ENCODE measurements around the gene RMC1.
A peak's percentile ranks its signal among the peaks of the same experiment; 100 is the strongest.

Gene RMC1

DNA sequence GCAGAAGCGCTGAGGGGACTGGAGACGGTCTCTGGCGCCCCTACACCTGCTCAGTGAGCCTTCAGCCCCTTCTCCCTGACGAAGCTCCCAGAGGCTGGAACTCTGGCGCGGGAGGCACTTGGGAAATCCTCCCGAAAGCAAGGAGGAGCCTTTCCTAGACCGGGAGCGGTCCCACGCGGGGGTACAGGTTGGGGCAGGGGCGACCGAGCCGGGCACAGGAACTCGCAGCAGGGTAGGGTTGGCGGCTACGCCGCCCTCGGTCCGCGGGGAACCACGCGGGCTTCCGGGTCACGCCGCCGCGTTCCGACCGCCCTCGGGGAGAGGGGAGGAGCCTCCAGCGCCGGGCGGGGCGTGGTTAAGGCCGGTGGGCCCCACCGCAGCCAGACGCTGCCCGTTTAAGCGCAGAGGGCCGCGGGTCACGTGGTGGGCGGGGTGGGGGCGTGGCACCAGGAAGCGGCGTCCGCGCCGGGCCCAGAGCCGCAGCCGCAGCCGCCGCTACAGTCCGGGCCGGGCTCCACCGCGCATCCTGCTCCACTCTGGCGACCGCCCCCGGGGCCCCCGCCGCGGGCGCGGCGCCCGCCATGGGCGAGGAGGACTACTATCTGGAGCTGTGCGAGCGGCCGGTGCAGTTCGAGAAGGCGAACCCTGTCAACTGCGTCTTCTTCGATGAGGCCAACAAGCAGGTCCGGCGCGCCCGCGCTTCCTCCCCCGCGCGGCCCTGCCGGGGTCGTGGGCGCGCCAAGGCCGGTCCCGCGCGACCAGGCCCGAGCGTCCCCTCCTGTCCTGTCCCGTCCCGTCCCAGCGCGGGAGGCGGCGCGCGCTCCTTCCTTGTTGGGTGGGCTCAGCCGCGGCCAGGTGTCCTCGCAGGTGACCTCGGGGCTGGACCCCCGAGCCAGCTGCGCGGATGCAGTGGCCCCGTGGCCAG is at the start of gene RMC1:
TSS of gene RMC1 (plus strand) at position 474 of the 925 bp plus-strand sequence. CDS start at position 582, 108 bp downstream.
- Mint-ChIP-seq H3K9me3 (no peaks in the 10 kb centered on the region), H3K27me3 (no peaks in the 10 kb centered on the region), H3K4me1 (ENCODE audit: low read depth) (peaks cover 52% of the 10 kb centered on the region), H3K36me3 (ENCODE audit: low read depth) (peaks cover 35% of the 10 kb centered on the region), H3K4me3 (peak within 1 kb of the TSS; percentile 91), H3K27ac (peak within 1 kb of the TSS; percentile 94)
- DNase-seq, result peak; percentile 100

DNA sequence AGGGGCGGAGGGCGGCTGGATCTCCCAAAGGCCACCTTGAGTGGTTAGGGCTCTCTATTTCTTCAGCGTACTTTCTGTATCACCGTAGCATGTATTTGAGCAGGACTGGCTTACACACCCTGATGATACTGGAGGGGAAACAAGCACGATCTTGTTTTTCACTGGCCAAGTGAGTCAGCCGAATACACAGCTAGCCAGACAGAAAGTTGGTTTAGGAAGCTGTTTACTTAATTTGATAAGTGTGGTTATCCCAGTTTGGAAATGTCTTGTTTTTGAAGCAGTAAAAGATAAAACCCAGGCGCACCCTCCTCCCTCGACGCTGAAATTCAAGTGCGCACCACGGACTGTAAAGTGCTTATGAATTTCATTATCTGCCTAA is 49.6 kb upstream of the RMC1 start:
- peaks cover 62% of the 10 kb centered on the region for H3K4me1 Mint-ChIP-seq (ENCODE audit: low read depth)
- peak overlapping the region; percentile 100 for H3K4me3 Mint-ChIP-seq
- no peaks in the 10 kb centered on the region for H3K9me3 Mint-ChIP-seq
- H3K36me3 Mint-ChIP-seq (ENCODE audit: low read depth), result peaks cover 45% of the 10 kb centered on the region
- peak overlapping the region; percentile 93 for H3K27ac Mint-ChIP-seq
- no peak for DNase-seq
- H3K27me3 Mint-ChIP-seq, result no peaks in the 10 kb centered on the region

DNA sequence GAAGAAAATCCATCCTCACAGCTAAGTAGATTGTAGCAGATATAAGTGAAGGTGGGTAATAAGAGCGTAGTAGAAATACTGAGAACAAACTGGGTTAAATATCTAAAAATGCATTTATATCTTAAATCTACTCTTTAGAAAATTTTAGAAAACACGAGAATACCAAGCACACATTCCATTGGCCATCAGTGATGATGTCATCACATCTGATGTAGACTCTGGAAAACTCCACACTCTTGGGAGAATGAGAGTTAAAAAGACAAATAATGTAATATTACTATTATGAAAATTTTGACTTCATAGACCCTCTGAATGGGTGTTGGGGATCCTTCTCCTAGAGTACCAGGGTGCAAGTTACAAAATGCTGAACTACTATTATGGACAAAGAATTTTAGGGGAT is 46.5 kb upstream of the RMC1 start:
- Mint-ChIP-seq H3K9me3 (no peaks in the 10 kb centered on the region), H3K4me1 (ENCODE audit: low read depth) (peaks cover 79% of the 10 kb centered on the region), H3K27me3 (no peaks in the 10 kb centered on the region), H3K36me3 (ENCODE audit: low read depth) (peaks cover 68% of the 10 kb centered on the region), H3K4me3 (no peak overlapping the region), H3K27ac (no peak overlapping the region)
- no peak for DNase-seq

DNA sequence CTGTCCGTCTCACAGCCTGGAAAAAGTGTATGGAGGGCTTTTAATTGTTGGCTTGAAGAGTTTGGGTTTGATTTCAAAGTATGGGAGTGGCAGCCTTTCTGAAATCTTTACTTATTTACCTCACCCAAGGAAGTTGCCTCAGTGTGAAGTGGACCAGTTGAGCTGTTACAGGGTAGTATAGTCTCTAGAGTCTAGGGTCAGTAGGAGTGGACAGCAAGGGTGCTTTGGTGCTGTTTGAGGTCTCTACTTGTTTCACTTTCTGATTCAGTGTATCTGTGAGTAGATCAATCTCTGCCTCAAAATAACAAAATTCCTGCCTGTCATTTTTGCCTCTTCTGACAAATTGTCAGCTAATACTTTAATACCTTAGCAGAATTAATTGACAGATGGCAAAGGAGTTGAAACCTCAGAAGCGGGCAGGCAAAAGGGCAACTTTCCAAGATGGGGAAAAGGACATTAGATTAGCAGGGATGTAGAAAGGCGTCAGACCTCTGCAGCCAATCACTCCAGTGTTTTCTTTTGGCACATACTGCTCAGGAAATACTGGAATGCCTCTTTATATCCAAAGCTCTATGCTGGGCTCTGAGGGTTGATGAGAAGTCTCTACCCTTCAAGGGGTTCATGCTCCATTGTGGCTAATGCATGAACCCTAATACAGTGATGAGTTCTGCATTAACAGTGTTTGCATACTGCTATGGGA is 44.3 kb upstream of the RMC1 start:
- H3K9me3 Mint-ChIP-seq, result no peaks in the 10 kb centered on the region
- peak overlapping the region; percentile 71 for H3K27ac Mint-ChIP-seq
- no peak for DNase-seq
- H3K27me3 Mint-ChIP-seq, result no peaks in the 10 kb centered on the region
- no peak overlapping the region for H3K4me3 Mint-ChIP-seq
- H3K36me3 Mint-ChIP-seq (ENCODE audit: low read depth), result peaks cover 76% of the 10 kb centered on the region
- H3K4me1 Mint-ChIP-seq (ENCODE audit: low read depth), result peaks cover 66% of the 10 kb centered on the region

DNA sequence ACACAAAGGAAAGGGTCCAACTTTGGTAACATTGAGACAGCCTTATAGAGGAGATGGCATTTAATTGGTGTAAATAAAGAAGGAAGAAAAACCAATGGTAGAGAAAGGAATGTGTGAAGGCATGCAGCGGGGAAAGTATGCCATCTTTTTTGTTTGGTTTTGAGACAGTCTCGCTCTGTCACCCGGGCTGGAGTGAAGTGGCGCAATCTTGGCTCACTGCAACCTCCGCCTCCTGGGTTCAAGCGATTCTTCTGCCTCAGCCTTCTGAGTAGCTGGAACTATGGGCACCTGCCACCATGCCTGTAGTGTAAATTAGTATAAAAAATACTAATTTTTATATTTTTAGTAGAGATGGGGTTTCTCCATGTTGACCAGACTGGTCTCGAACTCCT is 43.8 kb upstream of the RMC1 start:
- no peak for DNase-seq
- no peak overlapping the region for H3K4me3 Mint-ChIP-seq
- peaks cover 76% of the 10 kb centered on the region for H3K36me3 Mint-ChIP-seq (ENCODE audit: low read depth)
- no peaks in the 10 kb centered on the region for H3K9me3 Mint-ChIP-seq
- H3K4me1 Mint-ChIP-seq (ENCODE audit: low read depth), result peaks cover 60% of the 10 kb centered on the region
- no peak overlapping the region for H3K27ac Mint-ChIP-seq
- H3K27me3 Mint-ChIP-seq, result no peaks in the 10 kb centered on the region

DNA sequence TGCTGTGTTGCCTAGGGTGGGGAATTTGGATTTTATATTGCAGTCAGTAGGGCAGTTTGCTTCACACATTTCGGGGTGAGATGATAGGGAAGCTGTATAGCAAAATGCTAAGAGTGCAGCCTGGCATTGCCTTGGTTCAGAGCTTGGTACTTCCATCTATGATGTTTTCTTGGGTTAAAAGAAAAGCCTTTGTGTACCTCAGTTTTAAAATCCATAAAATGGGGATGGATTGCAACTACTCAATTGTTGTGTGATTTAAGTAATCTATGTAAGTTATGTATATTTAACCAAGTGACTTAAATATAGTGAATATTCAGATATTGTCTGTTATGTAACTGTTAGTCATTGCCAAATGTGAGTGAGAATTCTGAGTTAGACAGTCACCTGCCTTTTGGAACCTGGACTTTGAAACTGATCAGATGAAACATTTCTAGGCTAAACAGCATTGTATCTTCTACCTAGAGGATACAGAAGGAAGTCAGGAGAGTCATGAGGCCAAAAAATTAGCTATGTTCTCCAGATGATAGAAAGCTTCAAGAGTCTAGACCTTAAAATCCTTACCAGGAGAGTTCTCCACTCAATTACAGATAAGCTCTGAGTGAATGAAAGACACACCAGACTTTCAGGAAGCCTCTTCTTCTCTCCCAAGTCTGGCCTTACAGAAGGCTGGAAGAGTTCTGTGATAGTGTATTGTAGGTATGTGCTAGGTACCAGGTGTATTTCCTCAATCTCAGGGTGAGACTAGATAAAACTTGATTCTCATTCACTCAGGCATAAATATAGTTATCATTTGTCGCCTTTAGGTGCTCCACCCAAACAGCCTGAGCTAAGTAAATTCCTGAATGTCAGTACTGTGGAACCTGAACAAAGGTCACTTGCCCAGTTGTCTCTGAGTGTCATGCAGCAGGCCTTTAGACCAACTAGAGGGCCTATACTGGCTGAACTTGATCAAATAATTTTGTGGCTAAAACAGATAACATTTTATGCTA is 42.7 kb upstream of the RMC1 start:
- Mint-ChIP-seq H3K4me1 (ENCODE audit: low read depth) (peaks cover 54% of the 10 kb centered on the region), H3K27ac (peak overlapping the region; percentile 30), H3K9me3 (no peaks in the 10 kb centered on the region), H3K4me3 (no peak overlapping the region), H3K36me3 (ENCODE audit: low read depth) (peaks cover 74% of the 10 kb centered on the region), H3K27me3 (no peaks in the 10 kb centered on the region)
- DNase-seq, result no peak

DNA sequence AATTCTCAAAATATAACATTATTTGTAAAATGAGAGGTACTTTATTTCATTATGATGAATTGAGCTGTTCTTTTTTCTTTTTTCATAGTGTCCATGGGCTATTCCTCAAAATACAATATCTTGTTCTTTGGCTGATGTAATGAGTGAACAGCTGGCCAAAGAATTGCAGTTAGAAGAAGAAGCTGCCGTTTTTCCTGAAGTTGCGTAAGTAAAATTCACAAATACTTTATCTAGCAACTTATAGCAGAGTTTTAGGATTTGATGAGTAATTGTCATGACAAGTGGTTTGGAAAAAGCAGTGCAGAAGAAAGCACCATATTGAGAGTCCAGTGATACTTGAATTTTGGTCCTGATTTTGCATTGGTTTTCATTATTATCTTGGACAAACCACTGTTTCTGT is 40.4 kb upstream of the RMC1 start:
- Mint-ChIP-seq H3K4me1 (ENCODE audit: low read depth) (peaks cover 33% of the 10 kb centered on the region), H3K27me3 (no peaks in the 10 kb centered on the region), H3K9me3 (no peaks in the 10 kb centered on the region), H3K36me3 (ENCODE audit: low read depth) (peaks cover 77% of the 10 kb centered on the region), H3K4me3 (no peak overlapping the region), H3K27ac (no peak overlapping the region)
- no peak for DNase-seq

DNA sequence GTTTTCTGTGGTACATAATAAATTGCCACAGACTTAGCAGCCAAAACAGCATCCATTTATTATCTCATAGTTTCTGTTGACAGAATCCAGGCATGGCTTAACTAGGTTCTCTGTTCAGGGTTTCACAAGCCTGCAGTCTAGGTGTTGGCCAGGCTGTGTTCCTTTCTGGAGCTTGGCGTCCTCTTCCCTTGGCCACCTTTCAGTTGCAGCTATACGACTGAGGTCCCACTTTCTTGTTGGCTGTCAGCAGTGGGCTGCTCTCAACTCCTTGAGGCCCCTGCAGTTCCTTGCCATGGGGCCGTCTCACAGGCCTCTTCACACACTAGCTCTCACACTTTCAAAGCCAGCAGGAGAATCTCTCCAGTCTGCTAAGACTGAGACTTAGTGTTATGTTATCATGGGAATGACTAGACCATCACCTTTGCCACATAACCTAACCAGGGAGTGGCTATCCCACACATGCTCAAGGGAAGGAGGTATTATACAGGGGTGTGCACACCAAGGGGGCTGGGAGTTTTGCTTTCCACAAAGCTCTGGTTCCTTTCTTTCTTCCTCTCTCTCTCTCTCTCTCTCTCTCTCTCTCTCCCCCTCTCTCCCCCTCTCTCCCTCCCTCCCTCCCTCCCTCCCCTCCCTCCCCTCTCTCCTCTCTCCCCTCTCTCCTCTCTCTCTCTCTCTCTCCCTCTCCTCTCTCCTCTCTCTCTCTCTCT is 34.4 kb upstream of the RMC1 start:
- peaks cover 46% of the 10 kb centered on the region for H3K36me3 Mint-ChIP-seq (ENCODE audit: low read depth)
- H3K9me3 Mint-ChIP-seq, result no peaks in the 10 kb centered on the region
- peak overlapping the region; percentile 53 for H3K27ac Mint-ChIP-seq
- no peak overlapping the region for H3K4me3 Mint-ChIP-seq
- DNase-seq, result no peak
- H3K27me3 Mint-ChIP-seq, result no peaks in the 10 kb centered on the region
- H3K4me1 Mint-ChIP-seq (ENCODE audit: low read depth), result no peaks in the 10 kb centered on the region

DNA sequence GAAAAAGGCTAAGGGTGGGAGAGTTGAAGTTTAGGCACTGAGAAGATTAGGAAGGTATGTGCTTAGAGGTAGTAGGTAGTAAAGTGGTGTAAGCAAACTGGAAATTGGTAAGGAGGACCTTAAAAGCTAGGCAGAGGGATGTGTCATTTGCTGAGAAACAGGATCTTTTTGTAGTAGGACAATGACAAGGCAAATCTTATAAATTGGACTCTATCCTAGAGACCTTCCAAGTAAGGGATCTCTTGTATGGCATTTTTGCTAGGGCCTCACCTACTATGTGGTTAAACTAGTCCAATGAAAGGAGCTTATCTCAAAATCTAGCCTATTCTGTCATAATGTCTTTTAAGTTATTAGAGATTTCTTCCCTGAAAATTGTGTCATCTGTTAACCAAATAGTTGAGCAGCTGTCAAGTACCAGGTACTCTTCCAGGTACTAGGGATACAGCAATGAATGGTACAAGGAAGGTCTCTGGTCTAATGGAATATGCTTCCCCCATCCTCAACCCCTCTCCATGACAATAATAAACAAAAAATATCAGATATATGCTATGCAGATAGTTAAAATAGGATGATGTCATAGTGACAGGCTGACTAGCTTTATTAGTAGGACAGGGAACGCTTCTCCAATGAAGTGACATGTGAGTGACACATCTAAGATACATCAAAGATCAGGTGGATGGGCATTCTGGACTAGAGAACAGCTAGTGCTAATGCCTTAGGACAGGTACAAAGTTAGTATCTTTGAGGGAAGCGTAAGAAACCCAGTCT is 32.5 kb upstream of the RMC1 start:
- H3K4me3 Mint-ChIP-seq, result no peak overlapping the region
- H3K9me3 Mint-ChIP-seq, result no peaks in the 10 kb centered on the region
- DNase-seq, result no peak
- H3K27me3 Mint-ChIP-seq, result no peaks in the 10 kb centered on the region
- no peaks in the 10 kb centered on the region for H3K4me1 Mint-ChIP-seq (ENCODE audit: low read depth)
- peaks cover 48% of the 10 kb centered on the region for H3K36me3 Mint-ChIP-seq (ENCODE audit: low read depth)
- H3K27ac Mint-ChIP-seq, result peak overlapping the region; percentile 75

DNA sequence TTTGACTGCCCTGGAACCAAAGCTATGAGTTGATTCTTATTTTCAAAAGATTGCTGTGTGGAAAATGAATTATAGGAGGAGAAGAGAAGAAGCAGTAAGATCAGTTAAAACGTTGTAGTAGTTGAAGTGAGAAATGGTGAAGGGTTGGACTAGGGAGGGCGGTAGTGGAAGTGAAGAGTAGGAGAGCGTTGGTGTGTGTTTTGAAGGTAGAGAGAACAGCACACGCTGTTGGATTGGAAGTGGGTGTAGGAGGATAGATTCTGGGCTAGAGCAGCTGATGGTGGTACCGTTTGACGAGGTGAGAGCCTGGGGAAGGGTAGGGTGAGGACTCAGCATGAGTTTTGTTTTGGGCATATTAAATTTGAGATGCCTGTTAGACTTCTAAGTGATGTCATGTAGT is 31.8 kb upstream of the RMC1 start:
- Mint-ChIP-seq H3K4me1 (ENCODE audit: low read depth) (no peaks in the 10 kb centered on the region), H3K36me3 (ENCODE audit: low read depth) (peaks cover 49% of the 10 kb centered on the region), H3K27ac (no peak overlapping the region), H3K27me3 (no peaks in the 10 kb centered on the region), H3K4me3 (no peak overlapping the region), H3K9me3 (no peaks in the 10 kb centered on the region)
- no peak for DNase-seq

DNA sequence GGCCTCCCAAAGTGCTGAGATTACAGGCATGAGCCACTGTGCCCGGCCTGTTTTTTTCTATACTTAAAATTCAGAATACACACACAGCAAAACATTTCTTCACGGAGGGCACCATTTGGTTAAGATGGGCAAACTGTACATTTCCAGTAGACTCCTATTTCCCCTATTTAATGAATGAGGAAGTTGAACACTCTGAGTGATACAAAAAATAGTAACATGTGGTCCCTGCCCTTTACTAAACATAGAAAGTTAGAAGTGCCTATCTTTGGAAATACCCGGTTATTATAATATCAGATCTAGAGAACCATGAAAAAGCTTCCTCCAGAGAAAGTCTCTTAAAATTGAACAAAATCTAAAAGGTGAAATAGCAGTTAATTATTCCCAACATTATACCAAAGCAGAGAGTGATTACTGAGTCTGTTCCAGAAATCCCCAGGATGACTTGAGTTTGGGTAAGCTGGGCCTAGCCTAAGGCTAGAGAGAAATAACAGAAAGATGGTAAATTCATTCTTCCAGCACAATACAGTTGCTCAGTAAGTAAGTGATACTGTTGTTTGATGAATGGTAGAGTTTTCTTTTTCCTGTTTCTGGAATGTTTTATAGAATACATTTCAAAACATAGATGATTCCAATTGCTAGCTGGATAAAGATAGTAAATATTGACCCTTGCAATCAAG is 23.3 kb upstream of the RMC1 start:
- peak overlapping the region; percentile 44 for H3K27ac Mint-ChIP-seq
- H3K4me3 Mint-ChIP-seq, result no peak overlapping the region
- H3K27me3 Mint-ChIP-seq, result no peaks in the 10 kb centered on the region
- DNase-seq, result no peak
- H3K9me3 Mint-ChIP-seq, result no peaks in the 10 kb centered on the region
- H3K36me3 Mint-ChIP-seq (ENCODE audit: low read depth), result peaks cover 74% of the 10 kb centered on the region
- H3K4me1 Mint-ChIP-seq (ENCODE audit: low read depth), result peaks cover 2% of the 10 kb centered on the region

DNA sequence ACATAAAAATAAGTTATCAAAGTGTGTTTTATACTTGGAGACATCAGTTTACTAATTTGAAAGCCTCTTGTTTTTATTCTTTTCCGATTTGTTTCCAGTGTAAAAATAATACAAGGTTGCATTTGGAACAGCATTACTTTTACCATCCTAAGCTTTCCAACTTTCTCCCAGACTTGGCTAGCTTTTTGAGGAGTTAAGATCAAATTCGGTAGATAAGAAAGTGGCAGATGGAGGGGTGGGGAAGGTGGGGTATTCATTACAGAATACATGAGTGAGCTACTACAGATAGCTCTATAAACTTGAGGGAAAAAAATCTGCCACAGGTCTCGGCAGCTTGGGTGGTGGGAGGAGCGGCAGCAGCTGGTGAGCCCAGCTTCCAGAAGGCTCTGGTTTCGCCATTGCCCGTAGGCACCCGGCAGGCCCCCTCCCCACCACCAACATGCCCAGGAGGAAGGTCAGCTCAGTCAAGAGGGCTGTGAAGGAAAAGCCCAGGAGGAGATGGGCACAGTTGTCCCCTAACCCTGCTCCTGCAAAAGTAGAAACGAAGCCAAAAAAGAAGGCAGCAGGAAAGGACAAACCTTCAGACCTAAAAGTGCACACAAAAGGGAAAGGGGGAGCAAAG is 18.6 kb upstream of the RMC1 start:
- DNase-seq, result no peak
- Mint-ChIP-seq H3K4me1 (ENCODE audit: low read depth) (peaks cover 19% of the 10 kb centered on the region), H3K27ac (no peak overlapping the region), H3K9me3 (no peaks in the 10 kb centered on the region), H3K4me3 (no peak overlapping the region), H3K36me3 (ENCODE audit: low read depth) (peaks cover 33% of the 10 kb centered on the region), H3K27me3 (no peaks in the 10 kb centered on the region)

All from activated T-cell treated with anti-CD3 and anti-CD28 coated beads, Interleukin-2, amount 50 U/mL, for 24 hours (primary cell).